GM19239 (cell line): ENCODE measurements around the gene ARL4A.

Source experiments
- DNase-seq: peaks from one replicate; pipeline ENCODE4 v3.0.0; 2011; ENCODE audit warnings: low spot score; ENCODE audit not compliant: insufficient read length
- FAIRE-seq: peaks from 2 replicates; lab custom pipeline; 2011; peaks lifted over from hg19 to GRCh38; lab: Jason Lieb, UNC

The ARL4A gene

GRCh38 chr7:12721286-12721830 lies 33.9 kb downstream of the ARL4A start:
- DNase-seq: no peak
- FAIRE-seq: no peak

GRCh38 chr7:12722136-12722535 lies 34.7 kb downstream of the ARL4A start:
- FAIRE-seq (no peak), DNase-seq (no peak)

- FAIRE-seq (no peak), DNase-seq (no peak)
Observed at GRCh38 chr7:12722636-12723605, 35.5 kb downstream of the ARL4A start.

- DNase-seq (no peak), FAIRE-seq (no peak)
Observed at GRCh38 chr7:12725575-12726316, 38.3 kb downstream of the ARL4A start.

- FAIRE-seq: no peak
- DNase-seq: no peak
Observed at GRCh38 chr7:12726908-12727307, 39.5 kb downstream of the ARL4A start.

GRCh38 chr7:12727455-12728191 lies 40.2 kb downstream of the ARL4A start:
- FAIRE-seq (no peak), DNase-seq (no peak)

- no peak for DNase-seq
- FAIRE-seq: no peak
Observed at GRCh38 chr7:12728192-12728538, 40.7 kb downstream of the ARL4A start.

- FAIRE-seq: no peak
- no peak for DNase-seq
Observed at GRCh38 chr7:12729112-12729511, 41.7 kb downstream of the ARL4A start.

- FAIRE-seq: no peak
- DNase-seq: no peak
Observed at GRCh38 chr7:12730523-12730922, 43.1 kb downstream of the ARL4A start.

- DNase-seq: no peak
- no peak for FAIRE-seq
Observed at GRCh38 chr7:12731214-12731656, 43.8 kb downstream of the ARL4A start.

- FAIRE-seq: no peak
- no peak for DNase-seq
Observed at GRCh38 chr7:12731775-12732174, 44.3 kb downstream of the ARL4A start.

GRCh38 chr7:12732428-12732827 lies 45.0 kb downstream of the ARL4A start:
- FAIRE-seq (no peak), DNase-seq (no peak)

- FAIRE-seq (no peak), DNase-seq (no peak)
Observed at GRCh38 chr7:12735923-12736322, 48.5 kb downstream of the ARL4A start.

GRCh38 chr7:12737373-12737772 lies 49.9 kb downstream of the ARL4A start:
- DNase-seq (no peak), FAIRE-seq (no peak)

GRCh38 chr7:12737836-12738235 lies 50.4 kb downstream of the ARL4A start:
- FAIRE-seq (no peak), DNase-seq (no peak)

GRCh38 chr7:12738665-12739064 lies 51.2 kb downstream of the ARL4A start:
- DNase-seq (no peak), FAIRE-seq (no peak)
